Choroid plexus epithelial cell (primary cell): Measurements from ENCODE around the gene STK10.

ENCODE experiments used
- DNase-seq: peaks from one replicate; pipeline ENCODE4 v3.0.0-alpha.2; 2010; ENCODE audit warnings: low read depth
- H3K4me3 ChIP-seq: 2 replicates; pipeline ENCODE4 v1.5.1; 2011; ENCODE audit warnings: low read depth, mild to moderate bottlenecking, control low read depth, low read length, moderate library complexity
- TF ChIP-seq, protein P1 (sequence below): conservative IDR thresholded peaks from 2 replicates; pipeline ENCODE4 v1.5.1; 2011; ENCODE audit warnings: low read depth, mild to moderate bottlenecking, control low read depth, inconsistent platforms, low read length, moderate library complexity

Gene STK10

DNA sequence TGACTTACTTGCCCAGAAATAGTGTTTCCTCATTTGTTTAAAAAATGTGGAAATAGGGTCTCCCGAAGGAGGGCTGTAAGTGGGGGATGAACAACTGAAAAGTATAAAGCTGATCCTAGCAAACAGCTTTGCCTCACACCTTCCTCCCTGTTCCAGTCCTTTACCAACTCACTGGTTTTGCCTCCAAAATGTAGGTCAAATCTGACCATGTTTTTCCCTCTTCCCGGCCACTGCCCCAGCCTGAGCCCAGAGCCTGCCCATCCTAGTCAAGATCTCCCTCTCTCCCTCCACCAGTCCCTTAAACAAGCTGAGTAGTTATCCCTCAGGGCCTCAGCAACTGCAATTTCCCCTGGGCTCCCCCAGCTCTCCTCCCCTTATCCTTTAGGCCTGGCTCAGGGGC, 99.2 kb downstream of the STK10 start:
- H3K4me3 ChIP-seq, result no peak overlapping the region
- no peak for DNase-seq
- TF ChIP-seq, protein P1, sequence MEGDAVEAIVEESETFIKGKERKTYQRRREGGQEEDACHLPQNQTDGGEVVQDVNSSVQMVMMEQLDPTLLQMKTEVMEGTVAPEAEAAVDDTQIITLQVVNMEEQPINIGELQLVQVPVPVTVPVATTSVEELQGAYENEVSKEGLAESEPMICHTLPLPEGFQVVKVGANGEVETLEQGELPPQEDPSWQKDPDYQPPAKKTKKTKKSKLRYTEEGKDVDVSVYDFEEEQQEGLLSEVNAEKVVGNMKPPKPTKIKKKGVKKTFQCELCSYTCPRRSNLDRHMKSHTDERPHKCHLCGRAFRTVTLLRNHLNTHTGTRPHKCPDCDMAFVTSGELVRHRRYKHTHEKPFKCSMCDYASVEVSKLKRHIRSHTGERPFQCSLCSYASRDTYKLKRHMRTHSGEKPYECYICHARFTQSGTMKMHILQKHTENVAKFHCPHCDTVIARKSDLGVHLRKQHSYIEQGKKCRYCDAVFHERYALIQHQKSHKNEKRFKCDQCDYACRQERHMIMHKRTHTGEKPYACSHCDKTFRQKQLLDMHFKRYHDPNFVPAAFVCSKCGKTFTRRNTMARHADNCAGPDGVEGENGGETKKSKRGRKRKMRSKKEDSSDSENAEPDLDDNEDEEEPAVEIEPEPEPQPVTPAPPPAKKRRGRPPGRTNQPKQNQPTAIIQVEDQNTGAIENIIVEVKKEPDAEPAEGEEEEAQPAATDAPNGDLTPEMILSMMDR, result no peak

DNA sequence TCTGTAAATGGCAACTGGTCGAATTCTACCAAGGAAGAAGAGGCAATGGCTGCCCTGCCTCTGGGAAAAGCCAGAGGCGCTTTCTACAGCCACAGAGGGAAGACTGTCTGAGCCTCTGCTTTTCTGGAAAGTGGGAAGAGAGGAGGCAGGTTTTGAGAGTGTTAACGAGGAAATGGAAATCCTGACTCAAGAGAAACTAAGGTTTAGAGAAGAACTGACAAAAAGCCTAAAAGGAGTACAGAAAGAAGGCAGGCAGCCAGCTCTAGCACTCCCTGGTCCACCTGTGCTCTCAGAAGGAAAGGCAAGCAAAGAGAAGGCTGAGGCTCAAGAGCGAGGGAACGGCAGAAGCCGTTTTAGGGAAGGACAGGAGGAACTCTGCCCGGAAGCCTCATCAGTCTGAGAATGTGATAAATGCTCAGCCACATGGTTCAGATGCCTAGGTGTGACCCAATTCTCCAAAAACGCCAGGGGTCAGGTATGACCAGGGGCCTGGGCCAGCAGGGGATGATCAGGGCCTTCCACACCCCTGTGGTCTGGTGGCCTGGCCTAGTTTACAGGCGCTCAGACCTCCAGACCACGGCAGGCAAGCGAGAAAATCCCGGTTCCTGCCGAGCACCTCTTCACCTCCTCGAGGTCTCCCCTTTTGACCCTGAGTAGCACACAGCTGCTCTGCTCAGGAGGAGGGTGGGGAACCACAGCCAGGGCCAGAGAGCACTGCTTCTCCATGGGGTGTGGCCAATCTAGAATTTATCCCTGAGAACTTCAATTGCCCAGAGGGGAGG, 101.6 kb downstream of the STK10 start:
- DNase-seq, result peak; percentile 23
- H3K4me3 ChIP-seq, result no peak overlapping the region
- TF ChIP-seq, protein P1, result no peak

DNA sequence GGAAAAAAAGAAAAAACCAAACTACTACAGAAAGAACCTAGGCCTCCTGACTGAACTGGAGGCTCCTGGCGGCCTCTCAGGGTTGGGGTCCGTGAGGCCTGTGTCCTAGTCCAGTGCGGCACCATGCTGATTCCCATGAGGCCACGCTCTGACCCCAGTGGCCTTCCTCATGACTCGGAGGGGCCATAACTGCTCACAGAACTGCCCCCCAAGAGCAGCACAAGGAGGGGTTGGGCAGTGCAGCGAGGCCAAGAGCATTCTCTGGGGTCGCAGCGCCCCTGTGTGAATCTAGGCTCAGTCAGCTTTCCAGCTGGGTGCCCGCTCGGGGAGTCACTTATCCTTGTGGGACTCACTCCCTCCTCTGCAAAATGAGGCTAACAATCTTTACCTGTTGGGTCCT, 102.3 kb downstream of the STK10 start:
- TF ChIP-seq, protein P1, result no peak
- H3K4me3 ChIP-seq, result no peak overlapping the region
- no peak for DNase-seq

DNA sequence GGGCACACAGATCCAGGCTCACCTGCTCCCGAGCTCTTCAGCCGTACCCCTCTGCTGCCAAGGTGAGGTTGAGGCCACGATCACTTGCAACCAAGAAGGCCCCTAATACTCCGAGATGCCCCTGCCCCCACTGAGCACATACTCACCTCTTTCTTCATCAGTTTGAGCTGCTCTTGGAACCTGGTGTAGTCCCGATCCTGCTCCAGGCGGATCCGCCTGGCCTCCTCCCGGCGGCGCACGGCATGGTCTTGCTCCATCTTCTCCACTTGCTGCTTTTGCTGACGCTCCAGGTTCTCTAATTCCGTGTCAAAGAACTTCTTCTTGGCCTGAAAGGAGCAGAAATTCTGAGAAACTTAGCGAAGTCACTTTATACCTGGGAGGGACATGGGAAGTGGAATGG, 105.8 kb downstream of the STK10 start:
- no peak overlapping the region for H3K4me3 ChIP-seq
- TF ChIP-seq, protein P1, result no peak
- DNase-seq, result no peak

DNA sequence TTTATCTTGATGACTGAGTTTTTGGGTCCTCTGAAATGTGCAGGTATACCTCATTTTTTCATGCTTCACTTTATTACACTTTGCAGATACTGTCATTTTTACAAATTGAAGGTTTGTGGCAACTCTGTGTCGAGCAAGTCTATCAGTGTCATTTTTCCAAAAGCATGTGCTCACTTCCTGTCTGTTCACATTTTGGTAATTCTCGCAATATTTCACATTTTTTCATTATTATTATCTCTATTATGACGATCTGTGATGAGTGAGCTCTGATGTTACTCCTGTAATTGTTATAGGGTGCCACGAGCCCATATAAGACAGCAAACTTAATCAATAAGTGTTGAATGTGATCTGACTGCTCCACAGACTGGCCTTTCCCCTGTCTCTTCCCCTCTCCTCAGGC, 108.1 kb downstream of the STK10 start:
- TF ChIP-seq, protein P1, result no peak
- H3K4me3 ChIP-seq, result no peak overlapping the region
- peak; percentile 36 for DNase-seq

DNA sequence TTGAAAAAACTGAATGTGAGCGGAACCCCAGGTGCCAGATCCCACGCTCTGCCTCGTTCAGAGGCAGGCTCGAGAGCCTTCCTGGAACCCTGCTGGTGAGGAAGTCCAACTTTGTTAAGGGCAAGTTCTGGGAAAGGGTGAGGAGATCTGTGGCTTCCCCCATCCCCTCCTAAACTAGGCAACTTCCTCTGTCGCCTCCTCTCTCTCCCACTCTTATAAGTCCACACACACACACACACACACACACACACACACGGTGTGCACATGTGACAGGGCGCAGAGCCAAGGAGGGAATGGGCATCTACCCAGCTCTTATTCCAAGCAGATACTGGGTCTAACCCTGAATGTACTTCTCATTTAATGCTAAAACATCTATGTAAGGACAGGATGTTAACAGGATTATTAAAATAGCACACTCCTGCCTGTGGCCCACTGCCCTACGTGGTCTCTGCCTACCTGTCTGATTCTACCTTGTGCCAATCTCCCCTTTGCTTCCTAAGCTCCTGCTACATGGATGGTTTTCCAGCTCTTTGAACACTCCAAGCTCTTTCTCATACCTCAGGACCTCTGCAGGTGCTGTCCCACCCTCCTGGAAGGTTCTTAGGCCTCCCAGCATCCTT, 109.2 kb downstream of the STK10 start:
- H3K4me3 ChIP-seq, result no peak overlapping the region
- TF ChIP-seq, protein P1, result no peak
- peak; percentile 56 for DNase-seq
